HG03045 (cell line): Measurements from ENCODE around the gene F5.

Experiments used
- ATAC-seq: cut with Tn5 transposase; IDR thresholded peaks from one replicate; pipeline ENCODE4 v1.9.1; 2021; ENCODE audit warnings: mild to moderate bottlenecking, moderate library complexity; ENCODE audit not compliant: unreplicated experiment

The F5 gene

GRCh38 chr1:169586395-169587255, at the start of gene F5:
TSS of gene F5 (minus strand) at chr1:169586481. CDS start at chr1:169586386, 95 bp downstream.
- ATAC-seq = peak; percentile 95

GRCh38 chr1:169634877-169635276, 48.6 kb upstream of the F5 start:
- ATAC-seq = no peak

GRCh38 chr1:169634145-169634544, 47.9 kb upstream of the F5 start:
- no peak for ATAC-seq

- ATAC-seq = no peak
Observed at GRCh38 chr1:169631249-169631648, 45.0 kb upstream of the F5 start.

GRCh38 chr1:169630006-169630405, 43.7 kb upstream of the F5 start, which contains the start of gene SELP:
TSS of gene SELP (minus strand) at chr1:169630124. CDS start at chr1:169630074, 50 bp downstream.
- ATAC-seq = no peak

GRCh38 chr1:169624912-169625311, 38.6 kb upstream of the F5 start:
- no peak for ATAC-seq

- no peak for ATAC-seq
Observed at GRCh38 chr1:169624122-169624521, 37.8 kb upstream of the F5 start.

- no peak for ATAC-seq
Observed at GRCh38 chr1:169623132-169623926, 37.0 kb upstream of the F5 start.

- no peak for ATAC-seq
Observed at GRCh38 chr1:169620565-169620964, 34.3 kb upstream of the F5 start.

GRCh38 chr1:169618367-169618766, 32.1 kb upstream of the F5 start:
- ATAC-seq = no peak

GRCh38 chr1:169615803-169616202, 29.5 kb upstream of the F5 start:
- ATAC-seq = no peak

GRCh38 chr1:169610858-169611257, 24.6 kb upstream of the F5 start:
- no peak for ATAC-seq

GRCh38 chr1:169610108-169610507, 23.8 kb upstream of the F5 start:
- no peak for ATAC-seq

- ATAC-seq = no peak
Observed at GRCh38 chr1:169608226-169608625, 21.9 kb upstream of the F5 start.

GRCh38 chr1:169604781-169605560, 18.7 kb upstream of the F5 start:
- no peak for ATAC-seq

GRCh38 chr1:169601096-169601881, 15.0 kb upstream of the F5 start:
- no peak for ATAC-seq

GRCh38 chr1:169595764-169596711, 9.8 kb upstream of the F5 start:
- no peak for ATAC-seq

GRCh38 chr1:169594391-169594790, 8.1 kb upstream of the F5 start:
- no peak for ATAC-seq

- no peak for ATAC-seq
Observed at GRCh38 chr1:169590932-169591331, 4.7 kb upstream of the F5 start.
